ENCODE measurements around the gene RYR2. TPM values are rescaled to one million over a fixed set of nuclear protein-coding genes. Genes with fewer than 3 reads are reported as not detected.

RYR2 gene
- polyA plus RNA-seq, 1 of the 3 experiments (the other 2 are of a cell fraction), result under 0.01 TPM

DNA sequence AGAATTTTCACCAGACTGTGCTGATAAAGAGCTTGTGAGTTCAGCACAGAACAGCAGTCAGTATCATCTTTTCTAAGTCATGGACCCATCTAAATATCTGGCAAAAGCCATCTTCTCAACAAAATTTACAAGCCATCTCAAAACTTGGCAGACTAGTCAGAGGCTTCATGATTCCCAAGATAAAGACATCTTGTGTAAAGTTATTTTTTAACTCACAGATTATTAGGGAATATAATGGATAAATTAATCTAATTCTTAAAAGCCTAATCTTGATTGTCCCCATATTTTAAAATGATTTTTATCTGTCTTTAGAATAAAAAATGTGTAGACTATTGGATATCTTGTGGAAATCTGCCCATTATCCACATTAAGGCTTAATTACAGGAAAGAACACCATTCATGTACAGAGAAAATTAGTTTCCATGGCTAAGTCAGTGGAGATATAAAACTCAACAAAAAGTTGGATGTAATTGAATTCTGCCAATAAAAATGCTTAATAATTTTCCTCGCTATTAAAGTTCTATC is 688.9 kb downstream of the RYR2 start:
- WGBS (ENCODE audit: low lambda C conversion rate), result 17% methylated on average over 1 of the region's 1 CpG
- Histone ChIP-seq H4K20me1 (ENCODE audit: insufficient read depth) (no peaks in the 10 kb centered on the region), H2AFZ (ENCODE audit: low read depth) (no peak overlapping the region), H3K36me3 (replicated peaks in 1 of 2; ENCODE audit: control insufficient read depth in 1 of 2, insufficient read depth in 2 of 2, low read length in 1 of 2) (no peaks in the 10 kb centered on the region), H3K27me3 (ENCODE audit: insufficient read depth) (no peaks in the 10 kb centered on the region), H3K4me3 (ENCODE audit: low read depth in 2 of 2, low read length in 1 of 2) (no peak overlapping the region), H3K79me2 (ENCODE audit: insufficient read depth) (no peaks in the 10 kb centered on the region), H3K4me2 (no peak overlapping the region), H3K9me3 (no peaks in the 10 kb centered on the region), H3K9me2 (no peaks in the 10 kb centered on the region), H3K4me1 (ENCODE audit: control insufficient read depth in 1 of 2, insufficient read depth in 2 of 2, low read depth in 1 of 2, low read length in 1 of 2) (peaks cover 0 to 9% of the 10 kb centered on the region in 2 experiments; a peak in 2 of 4 replicates), H3F3A (replicated peaks; ENCODE audit: insufficient read depth) (no peaks in the 10 kb centered on the region), H3K9ac (no peak overlapping the region), H3K27ac (ENCODE audit: low read depth in 2 of 2, low read length in 1 of 2) (no peak overlapping the region; a peak in 1 of 4 replicates)
- ChIA-PET POLR2A (no interaction called here), CTCF (interaction anchor here (1.5 kb wide), 1 partner anchor 17 kb away, joined by 4 read pairs; no protein-coding TSS in a partner anchor)
- TF ChIP-seq SMC3 (IDR thresholded peaks at IDR 0.05; ENCODE audit: low read depth, low read length) (no peak), RCOR1 (IDR thresholded peaks at IDR 0.05; ENCODE audit: low read length) (0 out of 2 replicates have a peak, but pooled peaks have one; percentile 12), ELF1 (IDR thresholded peaks at IDR 0.05) (no peak), TCF12 (IDR thresholded peaks at IDR 0.05) (no peak), NRF1 (IDR thresholded peaks at IDR 0.05; ENCODE audit: low read depth, low read length) (no peak), MEF2A (IDR thresholded peaks at IDR 0.05; ENCODE audit: borderline replicate concordance, low read depth) (no peak), CHD2 (IDR thresholded peaks at IDR 0.05; ENCODE audit: low read length, partially characterized antibody) (no peak), EP300 (IDR thresholded peaks at IDR 0.05; ENCODE audit: borderline replicate concordance in 1 of 2, low read depth in 1 of 2, low read length in 1 of 2) (0 out of 4 replicates have a peak, but pooled peaks of 1 of the 2 experiments have one; percentile 58), MXI1 (IDR thresholded peaks at IDR 0.05; ENCODE audit: low read depth, low read length) (no peak), YY1 (IDR thresholded peaks at IDR 0.05; ENCODE audit: low read depth) (no peak), FOXM1 (IDR thresholded peaks at IDR 0.05; ENCODE audit: low read depth) (no peak), TAF1 (IDR thresholded peaks at IDR 0.05; ENCODE audit: borderline replicate concordance, low read depth, low read length) (no peak), FOXJ3 (CRISPR knock-in tag; IDR thresholded peaks at IDR 0.05) (no peak), GABPA (IDR thresholded peaks at IDR 0.05; ENCODE audit: low read depth) (no peak)
- TF ChIP-seq, protein P1, sequence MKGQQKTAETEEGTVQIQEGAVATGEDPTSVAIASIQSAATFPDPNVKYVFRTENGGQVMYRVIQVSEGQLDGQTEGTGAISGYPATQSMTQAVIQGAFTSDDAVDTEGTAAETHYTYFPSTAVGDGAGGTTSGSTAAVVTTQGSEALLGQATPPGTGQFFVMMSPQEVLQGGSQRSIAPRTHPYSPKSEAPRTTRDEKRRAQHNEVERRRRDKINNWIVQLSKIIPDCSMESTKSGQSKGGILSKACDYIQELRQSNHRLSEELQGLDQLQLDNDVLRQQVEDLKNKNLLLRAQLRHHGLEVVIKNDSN (IDR thresholded peaks at IDR 0.05; ENCODE audit: borderline replicate concordance, low read depth), result no peak
- TF ChIP-seq, protein P2, sequence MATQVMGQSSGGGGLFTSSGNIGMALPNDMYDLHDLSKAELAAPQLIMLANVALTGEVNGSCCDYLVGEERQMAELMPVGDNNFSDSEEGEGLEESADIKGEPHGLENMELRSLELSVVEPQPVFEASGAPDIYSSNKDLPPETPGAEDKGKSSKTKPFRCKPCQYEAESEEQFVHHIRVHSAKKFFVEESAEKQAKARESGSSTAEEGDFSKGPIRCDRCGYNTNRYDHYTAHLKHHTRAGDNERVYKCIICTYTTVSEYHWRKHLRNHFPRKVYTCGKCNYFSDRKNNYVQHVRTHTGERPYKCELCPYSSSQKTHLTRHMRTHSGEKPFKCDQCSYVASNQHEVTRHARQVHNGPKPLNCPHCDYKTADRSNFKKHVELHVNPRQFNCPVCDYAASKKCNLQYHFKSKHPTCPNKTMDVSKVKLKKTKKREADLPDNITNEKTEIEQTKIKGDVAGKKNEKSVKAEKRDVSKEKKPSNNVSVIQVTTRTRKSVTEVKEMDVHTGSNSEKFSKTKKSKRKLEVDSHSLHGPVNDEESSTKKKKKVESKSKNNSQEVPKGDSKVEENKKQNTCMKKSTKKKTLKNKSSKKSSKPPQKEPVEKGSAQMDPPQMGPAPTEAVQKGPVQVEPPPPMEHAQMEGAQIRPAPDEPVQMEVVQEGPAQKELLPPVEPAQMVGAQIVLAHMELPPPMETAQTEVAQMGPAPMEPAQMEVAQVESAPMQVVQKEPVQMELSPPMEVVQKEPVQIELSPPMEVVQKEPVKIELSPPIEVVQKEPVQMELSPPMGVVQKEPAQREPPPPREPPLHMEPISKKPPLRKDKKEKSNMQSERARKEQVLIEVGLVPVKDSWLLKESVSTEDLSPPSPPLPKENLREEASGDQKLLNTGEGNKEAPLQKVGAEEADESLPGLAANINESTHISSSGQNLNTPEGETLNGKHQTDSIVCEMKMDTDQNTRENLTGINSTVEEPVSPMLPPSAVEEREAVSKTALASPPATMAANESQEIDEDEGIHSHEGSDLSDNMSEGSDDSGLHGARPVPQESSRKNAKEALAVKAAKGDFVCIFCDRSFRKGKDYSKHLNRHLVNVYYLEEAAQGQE (IDR thresholded peaks at IDR 0.05; ENCODE audit: low read depth, low read length), result no peak
- TF ChIP-seq, protein P3, sequence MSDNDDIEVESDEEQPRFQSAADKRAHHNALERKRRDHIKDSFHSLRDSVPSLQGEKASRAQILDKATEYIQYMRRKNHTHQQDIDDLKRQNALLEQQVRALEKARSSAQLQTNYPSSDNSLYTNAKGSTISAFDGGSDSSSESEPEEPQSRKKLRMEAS (IDR thresholded peaks at IDR 0.05; ENCODE audit: low read depth), result no peak
- TF ChIP-seq, protein P4, sequence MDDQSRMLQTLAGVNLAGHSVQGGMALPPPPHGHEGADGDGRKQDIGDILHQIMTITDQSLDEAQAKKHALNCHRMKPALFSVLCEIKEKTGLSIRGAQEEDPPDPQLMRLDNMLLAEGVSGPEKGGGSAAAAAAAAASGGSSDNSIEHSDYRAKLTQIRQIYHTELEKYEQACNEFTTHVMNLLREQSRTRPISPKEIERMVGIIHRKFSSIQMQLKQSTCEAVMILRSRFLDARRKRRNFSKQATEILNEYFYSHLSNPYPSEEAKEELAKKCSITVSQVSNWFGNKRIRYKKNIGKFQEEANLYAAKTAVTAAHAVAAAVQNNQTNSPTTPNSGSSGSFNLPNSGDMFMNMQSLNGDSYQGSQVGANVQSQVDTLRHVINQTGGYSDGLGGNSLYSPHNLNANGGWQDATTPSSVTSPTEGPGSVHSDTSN (IDR thresholded peaks at IDR 0.05), result no peak
- DNase-seq, result no peak

Data from SK-N-SH (cell line).